Ascending aorta (tissue), 2 donors: ENCODE measurements around the gene P2RY12. TPM values are rescaled to one million over a fixed set of nuclear protein-coding genes. Genes with fewer than 3 reads are reported as not detected.

Experiments used
- DNase-seq, 2 donors: peaks; one replicate each; pipeline ENCODE4 v3.0.0-alpha.2; 2019; ENCODE audit warnings: low spot score in 2 of 2
- H3K27ac ChIP-seq, 2 donors: fragments of 200-600 bp; sonication (generic); one replicate each; pipeline ENCODE4 v1.5.1; 2016 to 2017; ENCODE audit warnings: mild to moderate bottlenecking in 1 of 2
- H3K27me3 ChIP-seq: fragments of 200-600 bp; sonication (generic); one replicate; pipeline ENCODE4 v1.5.1; 2017
- H3K36me3 ChIP-seq, 2 donors: fragments of 200-600 bp; sonication (generic); one replicate each; pipeline ENCODE4 v1.5.1; 2016
- H3K4me1 ChIP-seq, 2 donors: fragments of 200-600 bp; sonication (generic); one replicate each; pipeline ENCODE4 v1.5.1; 2016 to 2017; ENCODE audit warnings: mild to moderate bottlenecking in 1 of 2
- H3K4me3 ChIP-seq, 2 donors: fragments of 200-600 bp; sonication (generic); one replicate each; pipeline ENCODE4 v1.5.1; 2016 to 2017; ENCODE audit warnings: mild to moderate bottlenecking in 1 of 2
- H3K9me3 ChIP-seq, 2 donors: fragments of 200-600 bp; sonication (generic); one replicate each; pipeline ENCODE4 v1.5.1; 2016
- CTCF ChIP-seq, 3 experiments: fragments of 200-600 bp in 2 of 3; fragments of 450-650 bp in 1 of 3; sonication (generic) in 2 of 3; IDR thresholded peaks; one replicate each; pipeline ENCODE4 v1.5.1; 2016 to 2019; ENCODE audit warnings: antibody characterized with exemption in 3 of 3, mild to moderate bottlenecking in 1 of 3, moderate library complexity in 1 of 3
- intact Hi-C: fragments of 100-400 bp; cut with DNase I; formaldehyde crosslinking; loops from one replicate; pipeline ENCODE4 v1.15.1; 2023
- total RNA-seq: library from RNA; depleted of rRNA; stranded (reverse); fragments of >200 nt; gene quantifications from one replicate; pipeline ENCODE4 v1.1.0, GENCODE V29; 2016

P2RY12 gene
- total RNA-seq, 1 donor from 2014 or later, result not detected

GRCh38 chr3:151305775-151306151, 78.8 kb downstream of the P2RY12 start:
- H3K27me3 ChIP-seq, result no peaks in the 10 kb centered on the region
- intact Hi-C loops, result no loop called here
- no peaks in the 10 kb centered on the region for H3K36me3 ChIP-seq
- TF ChIP-seq CTCF (IDR thresholded peaks at IDR 0.05), result no peak
- H3K4me3 ChIP-seq, result no peak overlapping the region
- H3K27ac ChIP-seq, result no peak overlapping the region
- H3K9me3 ChIP-seq, result no peaks in the 10 kb centered on the region
- H3K4me1 ChIP-seq, result no peaks in the 10 kb centered on the region
- no peak for DNase-seq

GRCh38 chr3:151305060-151305774, 79.3 kb downstream of the P2RY12 start:
- Histone ChIP-seq H3K27me3 (no peaks in the 10 kb centered on the region), H3K36me3 (no peaks in the 10 kb centered on the region), H3K4me3 (no peak overlapping the region), H3K27ac (no peak overlapping the region), H3K9me3 (no peaks in the 10 kb centered on the region), H3K4me1 (no peaks in the 10 kb centered on the region)
- peak in 1 of 2 donors; percentile 67 for DNase-seq
- intact Hi-C loops, result no loop called here
- TF ChIP-seq CTCF (IDR thresholded peaks at IDR 0.05), result no peak

- intact Hi-C loops, result no loop called here
- DNase-seq, result no peak
- no peaks in the 10 kb centered on the region for H3K36me3 ChIP-seq
- H3K4me3 ChIP-seq, result no peak overlapping the region
- H3K9me3 ChIP-seq, result no peaks in the 10 kb centered on the region
- no peaks in the 10 kb centered on the region for H3K4me1 ChIP-seq
- no peak overlapping the region for H3K27ac ChIP-seq
- TF ChIP-seq CTCF (IDR thresholded peaks at IDR 0.05), result no peak
- H3K27me3 ChIP-seq, result no peaks in the 10 kb centered on the region
Observed at GRCh38 chr3:151303751-151304150, 80.8 kb downstream of the P2RY12 start.

- Histone ChIP-seq H3K4me3 (no peak overlapping the region), H3K9me3 (no peaks in the 10 kb centered on the region), H3K4me1 (no peaks in the 10 kb centered on the region), H3K27ac (no peak overlapping the region), H3K36me3 (no peaks in the 10 kb centered on the region), H3K27me3 (no peaks in the 10 kb centered on the region)
- no peak for DNase-seq
- intact Hi-C loops, result no loop called here
- no peak for TF ChIP-seq CTCF (IDR thresholded peaks at IDR 0.05)
Observed at GRCh38 chr3:151301787-151302186, 82.8 kb downstream of the P2RY12 start.

GRCh38 chr3:151300539-151300938, 84.0 kb downstream of the P2RY12 start:
- Histone ChIP-seq H3K4me3 (no peak overlapping the region), H3K27me3 (no peaks in the 10 kb centered on the region), H3K27ac (no peak overlapping the region), H3K36me3 (no peaks in the 10 kb centered on the region), H3K9me3 (no peaks in the 10 kb centered on the region), H3K4me1 (no peaks in the 10 kb centered on the region)
- DNase-seq, result no peak
- no peak for TF ChIP-seq CTCF (IDR thresholded peaks at IDR 0.05)
- intact Hi-C loops, result no loop called here

GRCh38 chr3:151299006-151299405, 85.5 kb downstream of the P2RY12 start:
- no peaks in the 10 kb centered on the region for H3K36me3 ChIP-seq
- H3K4me1 ChIP-seq, result no peaks in the 10 kb centered on the region
- H3K4me3 ChIP-seq, result no peak overlapping the region
- no peak overlapping the region for H3K27ac ChIP-seq
- no peak for TF ChIP-seq CTCF (IDR thresholded peaks at IDR 0.05)
- H3K9me3 ChIP-seq, result no peaks in the 10 kb centered on the region
- no peak for DNase-seq
- no peaks in the 10 kb centered on the region for H3K27me3 ChIP-seq
- intact Hi-C loops, result no loop called here
